Fibroblast of villous mesenchyme (primary cell): ENCODE data around the gene TECR. TPM values are rescaled to one million over a fixed set of nuclear protein-coding genes. Genes with fewer than 3 reads are reported as not detected.
"Not testable (repeated sequence)": the region's sequence is repeated elsewhere in the genome, so short reads cannot be mapped to it uniquely, and the experiment has no call there.

Experiments
- DNase-seq: peaks from one replicate; pipeline ENCODE4 v3.0.0-alpha.2; 2010; ENCODE audit warnings: low read depth
- H3K4me3 ChIP-seq: 2 replicates; pipeline ENCODE4 v1.5.1; 2011; ENCODE audit warnings: low read depth, mild to moderate bottlenecking, low read length
- small RNA-seq: library from RNA; depleted of rRNA; stranded (forward); fragments of <200 nt; gene quantifications from one replicate; pipeline ENCODE3, GENCODE V24; 2012
- total RNA-seq: library from RNA; depleted of rRNA; stranded (reverse); fragments of >200 nt; gene quantifications from 2 replicates; pipeline ENCODE4 v1.2.3, GENCODE V29; 2012
- TF ChIP-seq, protein P1 (sequence below): IDR thresholded peaks from 2 replicates; pipeline ENCODE4 v1.5.1; 2012; ENCODE audit warnings: low read depth, mild to moderate bottlenecking, low read length; ENCODE audit not compliant: insufficient read depth

Gene TECR
- total RNA-seq, 1 donor, result 32.0 TPM

DNA sequence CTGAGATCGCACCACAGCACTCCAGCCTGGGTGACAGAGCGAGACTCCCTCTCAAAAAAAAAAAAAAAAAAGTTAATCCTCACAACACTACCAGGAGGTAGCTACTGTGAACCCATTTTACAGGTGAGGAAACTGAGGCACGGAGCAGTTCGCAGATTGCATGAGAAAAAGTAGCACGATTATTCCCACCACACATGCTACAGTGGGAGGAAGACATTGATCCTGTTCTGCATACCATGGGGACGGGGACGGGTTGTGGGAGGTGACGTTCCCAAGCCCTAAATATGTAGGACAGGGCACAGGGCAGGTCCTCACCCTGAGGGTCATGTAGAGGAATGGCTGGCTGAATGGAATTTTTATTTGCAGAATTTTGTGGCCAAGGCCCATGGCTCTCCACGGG lies 77.2 kb downstream of the TECR start:
- no peak for DNase-seq
- H3K4me3 ChIP-seq, result no peak overlapping the region
- TF ChIP-seq, protein P1, sequence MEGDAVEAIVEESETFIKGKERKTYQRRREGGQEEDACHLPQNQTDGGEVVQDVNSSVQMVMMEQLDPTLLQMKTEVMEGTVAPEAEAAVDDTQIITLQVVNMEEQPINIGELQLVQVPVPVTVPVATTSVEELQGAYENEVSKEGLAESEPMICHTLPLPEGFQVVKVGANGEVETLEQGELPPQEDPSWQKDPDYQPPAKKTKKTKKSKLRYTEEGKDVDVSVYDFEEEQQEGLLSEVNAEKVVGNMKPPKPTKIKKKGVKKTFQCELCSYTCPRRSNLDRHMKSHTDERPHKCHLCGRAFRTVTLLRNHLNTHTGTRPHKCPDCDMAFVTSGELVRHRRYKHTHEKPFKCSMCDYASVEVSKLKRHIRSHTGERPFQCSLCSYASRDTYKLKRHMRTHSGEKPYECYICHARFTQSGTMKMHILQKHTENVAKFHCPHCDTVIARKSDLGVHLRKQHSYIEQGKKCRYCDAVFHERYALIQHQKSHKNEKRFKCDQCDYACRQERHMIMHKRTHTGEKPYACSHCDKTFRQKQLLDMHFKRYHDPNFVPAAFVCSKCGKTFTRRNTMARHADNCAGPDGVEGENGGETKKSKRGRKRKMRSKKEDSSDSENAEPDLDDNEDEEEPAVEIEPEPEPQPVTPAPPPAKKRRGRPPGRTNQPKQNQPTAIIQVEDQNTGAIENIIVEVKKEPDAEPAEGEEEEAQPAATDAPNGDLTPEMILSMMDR, result no peak

- TF ChIP-seq, protein P1, result no peak
- H3K4me3 ChIP-seq, result no peak overlapping the region
- no peak for DNase-seq
Measured at GRCh38 chr19:14611051-14611450, 81.7 kb downstream of the TECR start.

DNA sequence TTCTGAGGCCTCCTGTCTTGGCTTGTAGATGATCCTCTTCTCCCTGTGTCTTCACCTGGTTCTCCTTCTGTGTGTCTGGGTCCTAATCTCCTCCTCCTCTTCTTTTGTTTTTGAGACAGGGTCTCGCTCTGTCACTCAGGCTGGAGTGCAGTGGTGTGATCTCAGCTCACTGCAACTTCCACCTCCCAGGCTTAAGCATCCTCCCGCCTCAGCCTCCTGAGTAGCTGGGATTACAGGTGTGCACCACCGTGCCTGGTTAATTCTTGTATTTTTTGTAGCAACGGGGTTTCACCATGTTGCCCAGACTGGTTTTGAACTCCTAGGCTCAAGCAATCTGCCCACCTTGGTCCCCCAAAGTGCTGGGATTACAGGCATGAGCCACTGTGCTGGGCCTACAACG lies 82.8 kb downstream of the TECR start:
- not testable (repeated sequence) for DNase-seq, H3K4me3 ChIP-seq

- TF ChIP-seq, protein P1, result no peak
- no peak overlapping the region for H3K4me3 ChIP-seq
- no peak for DNase-seq
Measured at GRCh38 chr19:14612657-14613056, 83.3 kb downstream of the TECR start.

DNA sequence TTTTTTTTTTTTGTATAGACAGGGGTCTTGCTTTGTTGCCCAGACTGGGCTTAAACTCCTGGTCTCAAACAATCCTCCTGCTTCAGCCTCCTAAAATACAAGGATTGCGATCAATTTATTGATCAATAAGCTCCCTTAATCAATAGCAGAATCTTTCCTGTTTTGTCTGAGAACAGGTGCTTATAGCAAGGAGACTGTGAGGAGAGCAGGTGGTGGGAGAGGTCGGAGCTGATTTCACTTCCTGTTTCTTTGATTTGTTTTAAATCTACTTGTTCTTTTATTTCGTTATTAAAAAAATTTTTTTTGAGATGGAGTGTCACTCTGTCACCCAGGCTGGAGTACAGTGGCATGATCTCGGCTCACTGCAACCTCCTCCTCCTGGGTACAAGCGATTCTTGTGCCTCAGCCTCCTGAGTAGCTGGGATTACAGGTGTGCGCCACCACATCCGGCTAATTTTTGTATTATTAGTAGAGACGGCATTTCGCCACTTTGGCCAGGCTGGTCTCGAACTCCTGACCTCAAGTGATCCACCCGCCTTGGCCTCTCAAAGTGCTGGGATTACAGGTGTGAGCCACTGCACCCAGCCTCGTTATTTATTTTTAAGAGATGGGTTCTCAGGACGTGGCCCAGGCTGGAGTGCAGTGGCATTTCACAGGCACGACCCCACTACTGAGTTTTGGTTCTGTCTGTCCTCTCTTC lies 84.2 kb downstream of the TECR start:
- DNase-seq, H3K4me3 ChIP-seq: not testable (repeated sequence)

GRCh38 chr19:14614099-14614412 lies 84.7 kb downstream of the TECR start:
- no peak overlapping the region for H3K4me3 ChIP-seq
- DNase-seq, result no peak
- TF ChIP-seq, protein P1, result no peak

Small RNA genes within 50 kb of the gene (small RNA-seq; reads per million reads assigned to genes)
- gene RN7SL842P (not detected), gene SNRPGP15 (not detected)

Other genes starting within 250 kb of the TECR start
- gene ADGRE5, start 148.2 kb upstream of the TECR start, total RNA-seq, result 40.9 and 48.4 TPM in 2 replicates
- 56.6 and 63.8 TPM in 2 replicates for gene DDX39A, start 110.3 kb upstream of the TECR start, total RNA-seq
- 127 and 207 TPM in 2 replicates for gene PKN1, start 96.3 kb upstream of the TECR start, total RNA-seq
- 2.6 and 3.9 TPM in 2 replicates for gene PTGER1, start 54.2 kb upstream of the TECR start, total RNA-seq
- 155 and 169 TPM in 2 replicates for gene GIPC1, start 33.5 kb upstream of the TECR start, total RNA-seq
- gene DNAJB1, start 11.2 kb upstream of the TECR start, total RNA-seq, result 78.0 and 99.3 TPM in 2 replicates
- 216 and 357 TPM in 2 replicates for gene NDUFB7, start 42.5 kb downstream of the TECR start, total RNA-seq
- not detected in 2 replicates for gene CLEC17A, start 53.5 kb downstream of the TECR start, total RNA-seq
- gene ADGRE3, start 145.2 kb downstream of the TECR start, total RNA-seq, result not detected in 2 replicates
- 13.9 and 18.6 TPM in 2 replicates for gene ZNF333, start 160.5 kb downstream of the TECR start, total RNA-seq
- 0.43 and 0.97 TPM in 2 replicates for gene ADGRE2, start 249.0 kb downstream of the TECR start, total RNA-seq